H1 (cell line): ENCODE measurements around the gene LRRC49. TPM values are rescaled to one million over a fixed set of nuclear protein-coding genes. Genes with fewer than 3 reads are reported as not detected.

Experiments
- CTCF ChIA-PET: fragments of 300-600 bp; sonication (Branson Sonifier 250); formaldehyde crosslinking; loops from one replicate; lab custom pipeline; 2021; ENCODE audit not compliant: partially characterized antibody; lab: Charles Lee
- POLR2A ChIA-PET: fragments of 300-600 bp; sonication (Branson Sonifier 250); formaldehyde crosslinking; loops from one replicate; lab custom pipeline; 2021; ENCODE audit warnings: inconsistent platforms; ENCODE audit not compliant: partially characterized antibody; lab: Charles Lee
- DNase-seq, 2 experiments: peaks; one replicate each; pipeline versions ENCODE4 v3.0.0 to v3.0.0-alpha.2; 2010 to 2022; ENCODE audit warnings: low spot score in 2 of 2, low read depth in 1 of 2, mixed read lengths in 1 of 2
- FAIRE-seq: peaks from 2 replicates; lab custom pipeline; 2011; peaks lifted over from hg19 to GRCh38; lab: Jason Lieb, UNC
- H2AFZ ChIP-seq: 2 replicates; pipeline ENCODE4 v1.8.1; 2012; ENCODE audit warnings: low read length, inconsistent platforms
- H2AK5ac ChIP-seq: 2 replicates; pipeline ENCODE4 v1.6.1; 2013; ENCODE audit warnings: low read depth, low read length
- H2BK120ac ChIP-seq: replicated peaks from 2 replicates; pipeline ENCODE3; 2013; ENCODE audit warnings: low read depth, low read length, inconsistent platforms
- H2BK12ac ChIP-seq: 2 replicates; pipeline ENCODE4 v1.6.1; 2013; ENCODE audit warnings: low read depth, low read length
- H2BK15ac ChIP-seq: 2 replicates; pipeline ENCODE4 v1.6.1; 2013; ENCODE audit warnings: low read length
- H2BK20ac ChIP-seq: 2 replicates; pipeline ENCODE4 v1.6.1; 2013; ENCODE audit warnings: low read length
- H2BK5ac ChIP-seq: 2 replicates; pipeline ENCODE4 v1.6.1; 2013; ENCODE audit warnings: low read depth, low read length
- H3K14ac ChIP-seq: 2 replicates; pipeline ENCODE4 v1.6.1; 2013; ENCODE audit warnings: inconsistent platforms; ENCODE audit not compliant: insufficient read length
- H3K18ac ChIP-seq: 2 replicates; pipeline ENCODE4 v1.6.1; 2013; ENCODE audit warnings: low read length; ENCODE audit errors: extremely low read depth
- H3K23ac ChIP-seq: 2 replicates; pipeline ENCODE4 v1.6.1; 2013; ENCODE audit warnings: inconsistent platforms; ENCODE audit not compliant: insufficient read length
- H3K23me2 ChIP-seq: 2 replicates; pipeline ENCODE4 v1.6.1; 2013; ENCODE audit warnings: low read depth, low read length
- H3K27ac ChIP-seq: 2 replicates; pipeline ENCODE4 v1.6.1; 2011; ENCODE audit warnings: low read depth, low read length, inconsistent platforms
- H3K27me3 ChIP-seq, 4 experiments: replicated peaks in 1 of 4; 1 replicate in 1 of 4; 2 replicates in 3 of 4; pipeline versions ENCODE4 v1.6.1 to v1.8.1; 2011 to 2013; ENCODE audit warnings: low read length in 3 of 4, mild to moderate bottlenecking in 3 of 4, inconsistent platforms in 2 of 4, mixed read lengths in 2 of 4, moderate library complexity in 1 of 4; ENCODE audit not compliant: control insufficient read depth in 3 of 4, insufficient read depth in 3 of 4; ENCODE audit errors: extremely low read depth in 1 of 4
- H3K36me3 ChIP-seq, 4 experiments: 2 replicates each; pipeline versions ENCODE4 v1.6.1 to v1.8.1; 2011 to 2013; ENCODE audit warnings: mild to moderate bottlenecking in 4 of 4, low read length in 3 of 4, moderate library complexity in 2 of 4, control low read depth in 1 of 4, inconsistent platforms in 1 of 4; ENCODE audit not compliant: insufficient read depth in 4 of 4, control insufficient read depth in 2 of 4
- H3K4ac ChIP-seq: replicated peaks from 2 replicates; pipeline ENCODE3; 2013; ENCODE audit warnings: low read length, low read depth, mixed read lengths, inconsistent platforms; ENCODE audit not compliant: insufficient read length
- H3K4me1 ChIP-seq, 4 experiments: replicated peaks in 1 of 4; 1 replicate in 1 of 4; 2 replicates in 3 of 4; pipeline versions ENCODE4 v1.6.1 to v1.8.1; 2011 to 2013; ENCODE audit warnings: low read length in 3 of 4, inconsistent platforms in 2 of 4, mixed read lengths in 1 of 4; ENCODE audit not compliant: insufficient read depth in 4 of 4, control insufficient read depth in 3 of 4
- H3K4me2 ChIP-seq, 2 experiments: 2 replicates each; pipeline versions ENCODE4 v1.6.1 to v1.8.1; 2011 to 2013; ENCODE audit warnings: low read depth in 2 of 2, low read length in 2 of 2, control low read depth in 1 of 2, inconsistent platforms in 1 of 2, mild to moderate bottlenecking in 1 of 2; ENCODE audit not compliant: insufficient read depth in 1 of 2
- H3K4me3 ChIP-seq, 4 experiments: fragments of 200-600, 300-600 bp in 1 of 4; sonication (generic), shearing (Covaris generic), sonication (Bioruptor Twin) in 1 of 4; 2 replicates each; pipeline versions ENCODE4 v1.5.1 to v1.8.1; 2011 to 2016; ENCODE audit warnings: low read length in 4 of 4, low read depth in 3 of 4, control low read depth in 2 of 4, inconsistent platforms in 2 of 4, mild to moderate bottlenecking in 2 of 4, mixed read lengths in 1 of 4, moderate library complexity in 1 of 4; ENCODE audit not compliant: insufficient read depth in 2 of 4; ENCODE audit errors: extremely low read depth in 1 of 4
- H3K56ac ChIP-seq: replicated peaks from 2 replicates; pipeline ENCODE3; 2013; ENCODE audit warnings: low read depth, mild to moderate bottlenecking, mixed read lengths, low read length, inconsistent platforms; ENCODE audit not compliant: insufficient read length
- H3K79me1 ChIP-seq: 2 replicates; pipeline ENCODE4 v1.6.1; 2013; ENCODE audit warnings: low read depth, low read length, control low read depth
- H3K79me2 ChIP-seq, 2 experiments: 2 replicates each; pipeline versions ENCODE4 v1.6.1 to v1.8.1; 2012 to 2013; ENCODE audit warnings: low read length in 2 of 2, mild to moderate bottlenecking in 2 of 2, inconsistent platforms in 1 of 2; ENCODE audit not compliant: insufficient read depth in 2 of 2, control insufficient read depth in 1 of 2
- H3K9ac ChIP-seq, 4 experiments: replicated peaks in 1 of 4; 1 replicate in 1 of 4; 2 replicates in 3 of 4; pipeline versions ENCODE4 v1.6.1 to v1.8.1; 2011 to 2013; ENCODE audit warnings: low read depth in 3 of 4, low read length in 3 of 4, control low read depth in 2 of 4, mild to moderate bottlenecking in 2 of 4, moderate library complexity in 2 of 4, inconsistent platforms in 1 of 4; ENCODE audit errors: extremely low read depth in 1 of 4
- H3K9me3 ChIP-seq, 2 experiments: 2 replicates each; pipeline versions ENCODE4 v1.6.1 to v1.8.1; 2012 to 2013; ENCODE audit warnings: mild to moderate bottlenecking in 2 of 2, moderate library complexity in 2 of 2, control low read depth in 1 of 2, inconsistent platforms in 1 of 2, low read depth in 1 of 2, low read length in 1 of 2, mixed read lengths in 1 of 2; ENCODE audit not compliant: insufficient read depth in 2 of 2
- H4K20me1 ChIP-seq, 2 experiments: replicated peaks in 1 of 2; 2 replicates each; pipeline versions ENCODE3 to v1.8.1; 2011 to 2013; ENCODE audit warnings: inconsistent platforms in 2 of 2, low read length in 2 of 2, mild to moderate bottlenecking in 1 of 2; ENCODE audit not compliant: insufficient read depth in 2 of 2, control insufficient read depth in 1 of 2
- H4K5ac ChIP-seq: 2 replicates; pipeline ENCODE4 v1.6.1; 2013; ENCODE audit warnings: low read length, low read depth, mixed read lengths, inconsistent platforms; ENCODE audit not compliant: insufficient read length
- H4K8ac ChIP-seq: 2 replicates; pipeline ENCODE4 v1.8.0; 2013; ENCODE audit warnings: mild to moderate bottlenecking, moderate library complexity, low read length, inconsistent platforms; ENCODE audit not compliant: insufficient read depth; ENCODE audit errors: extremely low read depth
- H4K91ac ChIP-seq: replicated peaks from 2 replicates; pipeline ENCODE3; 2013; ENCODE audit warnings: low read length, mixed read lengths, inconsistent platforms; ENCODE audit not compliant: insufficient read length
- CHD2 ChIP-seq: IDR thresholded peaks from 2 replicates; pipeline ENCODE4 v1.6.1; 2012; ENCODE audit warnings: low read length, improper control_type of control experiment
- POU5F1 ChIP-seq: IDR thresholded peaks from 2 replicates; pipeline ENCODE4 v1.6.1; 2011; ENCODE audit warnings: low read depth, mild to moderate bottlenecking, low read length, moderate library complexity
- RNF2 ChIP-seq: fragments of 200-900, 300-1000 bp; sonication (generic); IDR thresholded peaks from 2 replicates; pipeline ENCODE4 v1.7.1; 2016; ENCODE audit warnings: borderline replicate concordance, low read depth, mild to moderate bottlenecking, antibody characterized with exemption, low read length; ENCODE audit not compliant: poor library complexity, severe bottlenecking; ENCODE audit errors: missing control alignments
- WGBS, 2 experiments: shearing (Covaris generic) in 1 of 2; methylation state at CpG; one replicate each; pipeline versions ENCODE4 v1.1.6 to v1.1.7; 2013 to 2015; ENCODE audit warnings: low lambda C conversion rate in 2 of 2, mixed read lengths in 2 of 2, inconsistent platforms in 1 of 2, low coverage in 1 of 2, missing lambda C conversion rate in 1 of 2; ENCODE audit not compliant: insufficient replicate concordance in 2 of 2, insufficient coverage in 1 of 2, insufficient read length in 1 of 2; ENCODE audit errors: extremely low coverage in 1 of 2, missing lambda C conversion rate in 1 of 2; 5-methylcytosine and 5-hydroxymethylcytosine counted together
- polyA plus RNA-seq, 7 experiments: library from polyadenylated mRNA; depleted of rRNA in 3 of 7; stranded (reverse) in 5 of 7; unstranded in 2 of 7; fragments of >200 nt in 5 of 7; fragments of 200-250 nt in 2 of 7; gene quantifications; 1 replicate in 5 of 7; 2 replicates in 1 of 7; 4 replicates in 1 of 7; pipeline versions ENCODE4 v1.2.1 to v1.2.3, GENCODE V29; 2011 to 2013; ENCODE audit warnings: missing spikeins in 2 of 7, mixed read lengths in 2 of 7
- total RNA-seq: library from RNA; stranded (reverse); fragmentation: NEBNext Ultra II Directional; extraction: Animal tissue kit (Norgen Biotek cat#: 25700); gene quantifications from 2 replicates; pipeline ENCODE4 v1.2.1, GENCODE V29; 2021
- TF ChIP-seq, protein P1 (sequence below): IDR thresholded peaks from 2 replicates; pipeline ENCODE4 v1.6.1; 2012; ENCODE audit warnings: low read length, inconsistent platforms

The LRRC49 gene
- total and polyA plus RNA-seq, 2 of the 8 experiments (the other 6 are each of a cell fraction or from before 2014, with no cell fraction given), result 5.0 to 10.4 TPM

DNA sequence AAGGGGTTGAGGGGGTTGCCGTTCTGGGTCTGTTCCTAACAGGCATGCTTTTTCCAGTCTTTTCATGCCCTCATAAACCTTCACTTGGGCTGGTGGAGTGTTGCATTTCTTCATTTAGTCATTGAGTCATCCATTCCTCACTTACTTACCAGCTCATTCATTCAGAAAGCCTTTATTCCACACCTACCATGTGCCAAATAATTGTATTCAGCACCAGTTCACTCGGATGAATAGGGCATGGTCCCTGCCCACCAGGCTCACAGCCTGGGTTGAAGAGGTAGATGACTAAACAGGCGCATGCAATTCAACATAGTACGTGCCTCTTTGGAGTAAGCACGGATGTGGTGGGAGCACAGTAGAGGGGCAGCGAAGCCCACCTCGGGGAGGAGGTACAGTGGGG, 187.5 kb downstream of the LRRC49 start:
- Histone ChIP-seq H3K4me3 (no peak overlapping the region), H3K56ac (no peak overlapping the region), H3K14ac (no peak overlapping the region), H2AFZ (no peak overlapping the region), H2BK5ac (no peak overlapping the region), H2BK20ac (no peak overlapping the region), H3K18ac (no peak overlapping the region; the same call in 1 of the 2 replicates), H3K4me2 (no peak overlapping the region), H2BK15ac (no peak overlapping the region), H4K91ac (no peak overlapping the region), H3K79me2 (no peaks in the 10 kb centered on the region), H2AK5ac (no peak overlapping the region), H4K5ac (no peak overlapping the region), H3K4ac (no peak overlapping the region), H3K27me3 (peaks cover 0 to 24% (median 14%) of the 10 kb centered on the region in 4 experiments; a peak in 6 of 7 replicates), H3K36me3 (no peaks in the 10 kb centered on the region), H2BK12ac (no peak overlapping the region), H3K9me3 (no peaks in the 10 kb centered on the region), H3K27ac (no peak overlapping the region), H3K79me1 (no peaks in the 10 kb centered on the region), H3K23ac (no peak overlapping the region), H3K23me2 (no peaks in the 10 kb centered on the region), H2BK120ac (no peak overlapping the region), H3K9ac (no peak overlapping the region), H4K20me1 (no peaks in the 10 kb centered on the region), H3K4me1 (peaks cover 0 to 6% (median 2%) of the 10 kb centered on the region in 4 experiments; a peak in 4 of 7 replicates), H4K8ac (no peak overlapping the region)
- POLR2A ChIA-PET, result no interaction called here
- TF ChIP-seq RNF2 (no peak), CHD2 (no peak), POU5F1 (no peak)
- TF ChIP-seq, protein P1, sequence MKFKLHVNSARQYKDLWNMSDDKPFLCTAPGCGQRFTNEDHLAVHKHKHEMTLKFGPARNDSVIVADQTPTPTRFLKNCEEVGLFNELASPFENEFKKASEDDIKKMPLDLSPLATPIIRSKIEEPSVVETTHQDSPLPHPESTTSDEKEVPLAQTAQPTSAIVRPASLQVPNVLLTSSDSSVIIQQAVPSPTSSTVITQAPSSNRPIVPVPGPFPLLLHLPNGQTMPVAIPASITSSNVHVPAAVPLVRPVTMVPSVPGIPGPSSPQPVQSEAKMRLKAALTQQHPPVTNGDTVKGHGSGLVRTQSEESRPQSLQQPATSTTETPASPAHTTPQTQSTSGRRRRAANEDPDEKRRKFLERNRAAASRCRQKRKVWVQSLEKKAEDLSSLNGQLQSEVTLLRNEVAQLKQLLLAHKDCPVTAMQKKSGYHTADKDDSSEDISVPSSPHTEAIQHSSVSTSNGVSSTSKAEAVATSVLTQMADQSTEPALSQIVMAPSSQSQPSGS, result no peak
- DNase-seq (no peak), FAIRE-seq (no peak)
- CTCF ChIA-PET, result no interaction called here
- WGBS, 2 experiments, result 96% methylated on average over 7 of the region's 7 CpGs; no CpG with 5 or more reads in 1 of the 2 experiments
